Transverse colon (tissue), 3 donors: Measurements from ENCODE around the gene XXYLT1.

ENCODE experiments used
- CTCF ChIP-seq, 5 experiments: fragments of 200-600 bp in 3 of 5; fragments of 450-650 bp in 2 of 5; sonication (generic) in 3 of 5; IDR thresholded peaks; 1 replicate in 2 of 5; 2 replicates in 3 of 5; pipeline ENCODE4 v1.5.1; 2016 to 2017; ENCODE audit warnings: antibody characterized with exemption in 5 of 5, inconsistent platforms in 3 of 5, mild to moderate bottlenecking in 2 of 5, moderate library complexity in 1 of 5
- EP300 ChIP-seq: sonication (generic); formaldehyde crosslinking; IDR thresholded peaks from one replicate; pipeline ENCODE4 v1.6.1; 2017; ENCODE audit warnings: antibody characterized with exemption, low read depth
- POLR2A ChIP-seq: fragments of 450-650 bp; IDR thresholded peaks from one replicate; pipeline ENCODE4 v1.6.1; 2016; ENCODE audit warnings: antibody characterized with exemption, mild to moderate bottlenecking, moderate library complexity

- TF ChIP-seq EP300 (no peak), CTCF (IDR thresholded peaks at IDR 0.05) (no peak), POLR2A (no peak)
Observed at GRCh38 chr3:195258449-195259153, 12.4 kb downstream of the XXYLT1 start.
